ENCODE data around the gene SKP1. TPM values are rescaled to one million over a fixed set of nuclear protein-coding genes. Genes with fewer than 3 reads are reported as not detected.
"Not testable (repeated sequence)": the region's sequence is repeated elsewhere in the genome, so short reads cannot be mapped to it uniquely, and the experiment has no call there.

SKP1 gene
- total RNA-seq, 1 donor from 2014 or later: 234 TPM

DNA sequence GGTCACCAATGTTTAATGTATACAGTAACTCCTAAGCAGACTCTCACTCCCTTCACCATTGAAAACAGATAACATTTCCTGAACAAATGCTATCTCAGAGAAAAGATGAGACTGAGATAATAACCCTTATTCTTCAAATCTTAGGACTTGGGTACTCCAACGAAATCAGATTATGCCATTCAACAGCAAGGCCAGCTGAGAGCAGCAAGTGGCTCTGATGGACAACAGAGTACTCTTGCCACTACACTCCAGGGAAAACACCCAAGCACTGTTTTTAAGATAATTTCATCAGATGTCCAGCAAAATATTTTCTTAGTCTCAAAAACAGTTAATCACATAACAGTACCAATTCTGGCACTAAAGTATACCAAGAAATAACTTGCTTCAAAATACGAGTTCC, 39.0 kb upstream of the SKP1 start:
- H3K36me3 ChIP-seq: peaks cover 9% of the 10 kb centered on the region
- no peak for DNase-seq
- peaks cover 54% of the 10 kb centered on the region for H3K4me1 ChIP-seq
- H3K27ac ChIP-seq: no peak overlapping the region
- intact Hi-C loops (cut with DNase I): no loop called here
- TF ChIP-seq, protein P1, sequence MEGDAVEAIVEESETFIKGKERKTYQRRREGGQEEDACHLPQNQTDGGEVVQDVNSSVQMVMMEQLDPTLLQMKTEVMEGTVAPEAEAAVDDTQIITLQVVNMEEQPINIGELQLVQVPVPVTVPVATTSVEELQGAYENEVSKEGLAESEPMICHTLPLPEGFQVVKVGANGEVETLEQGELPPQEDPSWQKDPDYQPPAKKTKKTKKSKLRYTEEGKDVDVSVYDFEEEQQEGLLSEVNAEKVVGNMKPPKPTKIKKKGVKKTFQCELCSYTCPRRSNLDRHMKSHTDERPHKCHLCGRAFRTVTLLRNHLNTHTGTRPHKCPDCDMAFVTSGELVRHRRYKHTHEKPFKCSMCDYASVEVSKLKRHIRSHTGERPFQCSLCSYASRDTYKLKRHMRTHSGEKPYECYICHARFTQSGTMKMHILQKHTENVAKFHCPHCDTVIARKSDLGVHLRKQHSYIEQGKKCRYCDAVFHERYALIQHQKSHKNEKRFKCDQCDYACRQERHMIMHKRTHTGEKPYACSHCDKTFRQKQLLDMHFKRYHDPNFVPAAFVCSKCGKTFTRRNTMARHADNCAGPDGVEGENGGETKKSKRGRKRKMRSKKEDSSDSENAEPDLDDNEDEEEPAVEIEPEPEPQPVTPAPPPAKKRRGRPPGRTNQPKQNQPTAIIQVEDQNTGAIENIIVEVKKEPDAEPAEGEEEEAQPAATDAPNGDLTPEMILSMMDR (IDR thresholded peaks at IDR 0.05): no peak
- ATAC-seq: no peak
- H3K27me3 ChIP-seq: no peaks in the 10 kb centered on the region
- H3K4me3 ChIP-seq: no peak overlapping the region
- no peaks in the 10 kb centered on the region for H3K9me3 ChIP-seq

DNA sequence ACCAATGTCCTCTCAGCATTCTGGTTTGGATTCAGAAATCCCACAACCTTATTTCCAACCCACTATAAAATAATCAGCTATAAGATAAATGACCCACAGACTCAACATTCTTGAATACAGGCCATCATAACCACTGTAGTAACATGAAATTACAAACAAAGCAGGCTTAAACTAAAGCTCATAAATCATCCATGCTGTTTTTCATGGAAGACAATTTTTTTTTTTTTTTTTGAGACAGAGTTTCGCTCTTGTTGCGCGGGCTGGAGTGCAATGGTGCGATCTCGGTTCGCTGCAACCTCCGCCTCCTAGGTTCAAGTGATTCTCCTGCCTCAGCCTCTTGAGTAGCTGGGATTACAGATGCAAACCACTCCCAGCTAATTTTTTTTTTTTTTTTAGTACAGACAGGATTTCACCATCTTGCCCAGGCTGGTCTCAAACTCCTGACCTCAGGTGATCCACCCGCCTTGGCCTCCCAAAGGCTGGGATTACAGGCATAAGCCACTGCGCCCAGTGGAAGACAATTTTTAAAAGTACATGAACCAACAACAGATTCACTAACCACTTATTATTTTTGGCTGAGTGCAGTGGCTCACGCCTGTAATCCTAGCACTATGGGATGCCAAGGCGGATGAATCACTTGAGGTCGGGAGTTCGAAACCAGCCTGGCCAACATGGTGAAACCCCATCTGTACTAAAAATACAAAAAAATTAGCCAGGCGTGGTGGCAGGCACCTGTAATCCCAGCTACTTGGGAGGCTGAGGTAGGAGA, 34.7 kb upstream of the SKP1 start:
- H3K4me3 ChIP-seq; intact Hi-C loops (cut with DNase I); DNase-seq; H3K27ac ChIP-seq; H3K27me3 ChIP-seq; H3K36me3 ChIP-seq; ATAC-seq; H3K9me3 ChIP-seq: not testable (repeated sequence)
- H3K4me1 ChIP-seq: peaks cover 16% of the 10 kb centered on the region

- TF ChIP-seq, protein P1 (IDR thresholded peaks at IDR 0.05): no peak
- intact Hi-C loops (cut with DNase I): no loop called here
- ATAC-seq: no peak
- H3K36me3 ChIP-seq: peaks cover 6% of the 10 kb centered on the region
- H3K27ac ChIP-seq: no peak overlapping the region
- no peak overlapping the region for H3K4me3 ChIP-seq
- peaks cover 9% of the 10 kb centered on the region for H3K4me1 ChIP-seq
- no peak for DNase-seq
- no peaks in the 10 kb centered on the region for H3K9me3 ChIP-seq
- no peaks in the 10 kb centered on the region for H3K27me3 ChIP-seq
These were observed 32.9 kb upstream of the SKP1 start for GRCh38 chr5:134209477-134210245.

GRCh38 chr5:134207696-134208095, 30.9 kb upstream of the SKP1 start:
- peaks cover 25% of the 10 kb centered on the region for H3K36me3 ChIP-seq
- H3K9me3 ChIP-seq: no peaks in the 10 kb centered on the region
- no peak for ATAC-seq
- no peak overlapping the region for H3K27ac ChIP-seq
- TF ChIP-seq, protein P1 (IDR thresholded peaks at IDR 0.05): no peak
- DNase-seq: no peak
- H3K27me3 ChIP-seq: no peaks in the 10 kb centered on the region
- peaks cover 4% of the 10 kb centered on the region for H3K4me1 ChIP-seq
- intact Hi-C loops (cut with DNase I): no loop called here
- H3K4me3 ChIP-seq: no peak overlapping the region

- DNase-seq (no peak), ATAC-seq (no peak)
- TF ChIP-seq, protein P1 (IDR thresholded peaks at IDR 0.05): no peak
- H3K4me3 ChIP-seq: no peak overlapping the region
- peaks cover 4% of the 10 kb centered on the region for H3K4me1 ChIP-seq
- H3K27ac ChIP-seq: no peak overlapping the region
- H3K9me3 ChIP-seq: no peaks in the 10 kb centered on the region
- H3K27me3 ChIP-seq: no peaks in the 10 kb centered on the region
- intact Hi-C loops (cut with DNase I): no loop called here
- H3K36me3 ChIP-seq: peaks cover 35% of the 10 kb centered on the region
These were observed 29.9 kb upstream of the SKP1 start for GRCh38 chr5:134206627-134207160.

GRCh38 chr5:134204575-134204974, 27.8 kb upstream of the SKP1 start:
- Histone ChIP-seq H3K27me3 (no peaks in the 10 kb centered on the region), H3K9me3 (no peaks in the 10 kb centered on the region), H3K4me1 (no peaks in the 10 kb centered on the region), H3K27ac (no peak overlapping the region), H3K4me3 (no peak overlapping the region), H3K36me3 (peaks cover 56% of the 10 kb centered on the region)
- TF ChIP-seq, protein P1 (IDR thresholded peaks at IDR 0.05): no peak
- intact Hi-C loops (cut with DNase I): no loop called here
- ATAC-seq (no peak), DNase-seq (no peak)
